ENCODE results near the gene ZNF841. TPM values are rescaled to one million over a fixed set of nuclear protein-coding genes. Genes with fewer than 3 reads are reported as not detected.

The ZNF841 gene
- total and polyA plus RNA-seq, 2 of the 13 experiments (the other 11 are each of a cell fraction or from before 2014, with no cell fraction given): 6.2 to 14.2 TPM

DNA sequence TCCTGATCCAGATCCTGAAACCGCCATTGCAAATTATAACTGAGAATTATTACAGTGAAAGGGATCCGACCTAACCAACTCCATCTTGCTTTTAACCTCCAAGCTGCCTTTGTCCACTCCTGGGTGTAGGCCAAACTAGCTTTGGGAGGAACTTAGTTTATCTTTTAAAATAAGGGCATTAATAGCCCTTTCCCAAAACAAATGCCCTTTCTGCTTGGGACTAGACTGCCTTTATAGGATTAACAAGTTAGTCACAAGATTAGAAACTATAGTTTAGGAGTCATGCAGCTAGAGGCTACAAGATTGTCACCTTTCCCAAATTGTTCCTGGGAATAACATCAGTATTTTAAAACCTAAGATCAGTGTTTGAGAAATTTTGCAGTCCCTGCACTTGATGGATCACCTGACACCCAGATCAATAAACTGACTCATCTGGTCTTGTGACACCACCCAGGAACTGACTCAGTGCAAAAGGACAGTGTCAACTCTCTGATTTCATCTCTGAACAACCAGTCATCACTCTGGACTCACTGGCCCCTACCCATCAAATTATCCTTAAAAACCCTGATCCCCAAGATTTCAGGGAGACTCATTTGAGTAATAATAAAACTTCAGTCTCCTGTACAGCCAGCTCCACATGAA is 4.1 kb upstream of the ZNF841 start (continued):
- TF ChIP-seq KAT2B (IDR thresholded peaks at IDR 0.05; ENCODE audit: borderline replicate concordance, low read depth, low read length): no peak
- no peak for TF ChIP-seq AKAP8 (CRISPR knock-in tag; IDR thresholded peaks at IDR 0.05)
- no peak for TF ChIP-seq SMARCC2 (IDR thresholded peaks at IDR 0.05)
- no peak for TF ChIP-seq SP4 (CRISPR knock-in tag; IDR thresholded peaks at IDR 0.05)
- TF ChIP-seq MZF1 (CRISPR knock-in tag; IDR thresholded peaks at IDR 0.05; ENCODE audit: borderline replicate concordance): no peak
- TF ChIP-seq ZNF777 (CRISPR knock-in tag; IDR thresholded peaks at IDR 0.05): no peak
- TF ChIP-seq ELF4 (CRISPR knock-in tag; IDR thresholded peaks at IDR 0.05; ENCODE audit: borderline replicate concordance): no peak
- TF ChIP-seq ZNF253 (CRISPR knock-in tag; IDR thresholded peaks at IDR 0.05; ENCODE audit: borderline replicate concordance): no peak
- TF ChIP-seq ETV5 (CRISPR knock-in tag; IDR thresholded peaks at IDR 0.05; ENCODE audit: borderline replicate concordance): peak; percentile 77; the same call in 1 of the 2 replicates
- no peak for TF ChIP-seq ZNF12 (CRISPR knock-in tag; IDR thresholded peaks at IDR 0.05)
- TF ChIP-seq REPIN1 (CRISPR knock-in tag; IDR thresholded peaks at IDR 0.05; ENCODE audit: borderline replicate concordance, low read depth): no peak
- TF ChIP-seq SIN3B (IDR thresholded peaks at IDR 0.05; ENCODE audit: low read length): no peak
- no peak for TF ChIP-seq ZNF230 (CRISPR knock-in tag; IDR thresholded peaks at IDR 0.05)
- TF ChIP-seq ZNF383 (CRISPR knock-in tag; IDR thresholded peaks at IDR 0.05; ENCODE audit: borderline replicate concordance): no peak
- TF ChIP-seq, protein P1, sequence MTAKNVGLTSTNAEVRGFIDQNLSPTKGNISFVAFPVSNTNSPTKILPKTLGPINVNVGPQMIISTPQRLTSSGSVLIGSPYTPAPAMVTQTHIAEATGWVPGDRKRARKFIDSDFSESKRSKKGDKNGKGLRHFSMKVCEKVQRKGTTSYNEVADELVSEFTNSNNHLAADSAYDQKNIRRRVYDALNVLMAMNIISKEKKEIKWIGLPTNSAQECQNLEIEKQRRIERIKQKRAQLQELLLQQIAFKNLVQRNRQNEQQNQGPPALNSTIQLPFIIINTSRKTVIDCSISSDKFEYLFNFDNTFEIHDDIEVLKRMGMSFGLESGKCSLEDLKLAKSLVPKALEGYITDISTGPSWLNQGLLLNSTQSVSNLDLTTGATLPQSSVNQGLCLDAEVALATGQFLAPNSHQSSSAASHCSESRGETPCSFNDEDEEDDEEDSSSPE (CRISPR knock-in tag; IDR thresholded peaks at IDR 0.05): no peak
- TF ChIP-seq ZFP36L2 (CRISPR knock-in tag; IDR thresholded peaks at IDR 0.05): no peak
- no peak for TF ChIP-seq CBFB (CRISPR knock-in tag; IDR thresholded peaks at IDR 0.05)
- TF ChIP-seq HHEX (CRISPR knock-in tag; IDR thresholded peaks at IDR 0.05): no peak
- TF ChIP-seq NFKBIZ (CRISPR knock-in tag; IDR thresholded peaks at IDR 0.05): no peak
- TF ChIP-seq SMAD9 (CRISPR knock-in tag; IDR thresholded peaks at IDR 0.05): no peak
- TF ChIP-seq ZFAT (CRISPR knock-in tag; conservative IDR thresholded peaks at IDR 0.05): no peak
- TF ChIP-seq, protein P2, sequence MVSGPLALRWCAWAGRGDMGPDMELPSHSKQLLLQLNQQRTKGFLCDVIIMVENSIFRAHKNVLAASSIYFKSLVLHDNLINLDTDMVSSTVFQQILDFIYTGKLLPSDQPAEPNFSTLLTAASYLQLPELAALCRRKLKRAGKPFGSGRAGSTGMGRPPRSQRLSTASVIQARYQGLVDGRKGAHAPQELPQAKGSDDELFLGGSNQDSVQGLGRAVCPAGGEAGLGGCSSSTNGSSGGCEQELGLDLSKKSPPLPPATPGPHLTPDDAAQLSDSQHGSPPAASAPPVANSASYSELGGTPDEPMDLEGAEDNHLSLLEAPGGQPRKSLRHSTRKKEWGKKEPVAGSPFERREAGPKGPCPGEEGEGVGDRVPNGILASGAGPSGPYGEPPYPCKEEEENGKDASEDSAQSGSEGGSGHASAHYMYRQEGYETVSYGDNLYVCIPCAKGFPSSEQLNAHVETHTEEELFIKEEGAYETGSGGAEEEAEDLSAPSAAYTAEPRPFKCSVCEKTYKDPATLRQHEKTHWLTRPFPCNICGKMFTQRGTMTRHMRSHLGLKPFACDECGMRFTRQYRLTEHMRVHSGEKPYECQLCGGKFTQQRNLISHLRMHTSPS (CRISPR knock-in tag; IDR thresholded peaks at IDR 0.05; ENCODE audit: low read depth): no peak
- no peak for TF ChIP-seq THYN1 (CRISPR knock-in tag; IDR thresholded peaks at IDR 0.05; ENCODE audit: borderline replicate concordance, low read depth)
- TF ChIP-seq, protein P3, sequence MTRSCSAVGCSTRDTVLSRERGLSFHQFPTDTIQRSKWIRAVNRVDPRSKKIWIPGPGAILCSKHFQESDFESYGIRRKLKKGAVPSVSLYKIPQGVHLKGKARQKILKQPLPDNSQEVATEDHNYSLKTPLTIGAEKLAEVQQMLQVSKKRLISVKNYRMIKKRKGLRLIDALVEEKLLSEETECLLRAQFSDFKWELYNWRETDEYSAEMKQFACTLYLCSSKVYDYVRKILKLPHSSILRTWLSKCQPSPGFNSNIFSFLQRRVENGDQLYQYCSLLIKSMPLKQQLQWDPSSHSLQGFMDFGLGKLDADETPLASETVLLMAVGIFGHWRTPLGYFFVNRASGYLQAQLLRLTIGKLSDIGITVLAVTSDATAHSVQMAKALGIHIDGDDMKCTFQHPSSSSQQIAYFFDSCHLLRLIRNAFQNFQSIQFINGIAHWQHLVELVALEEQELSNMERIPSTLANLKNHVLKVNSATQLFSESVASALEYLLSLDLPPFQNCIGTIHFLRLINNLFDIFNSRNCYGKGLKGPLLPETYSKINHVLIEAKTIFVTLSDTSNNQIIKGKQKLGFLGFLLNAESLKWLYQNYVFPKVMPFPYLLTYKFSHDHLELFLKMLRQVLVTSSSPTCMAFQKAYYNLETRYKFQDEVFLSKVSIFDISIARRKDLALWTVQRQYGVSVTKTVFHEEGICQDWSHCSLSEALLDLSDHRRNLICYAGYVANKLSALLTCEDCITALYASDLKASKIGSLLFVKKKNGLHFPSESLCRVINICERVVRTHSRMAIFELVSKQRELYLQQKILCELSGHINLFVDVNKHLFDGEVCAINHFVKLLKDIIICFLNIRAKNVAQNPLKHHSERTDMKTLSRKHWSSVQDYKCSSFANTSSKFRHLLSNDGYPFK (CRISPR knock-in tag; IDR thresholded peaks at IDR 0.05; ENCODE audit: borderline replicate concordance): no peak
- TF ChIP-seq CCAR2 (optimal IDR thresholded peaks at IDR 0.05; ENCODE audit: low read depth, low read length): no peak
- TF ChIP-seq, protein P4, sequence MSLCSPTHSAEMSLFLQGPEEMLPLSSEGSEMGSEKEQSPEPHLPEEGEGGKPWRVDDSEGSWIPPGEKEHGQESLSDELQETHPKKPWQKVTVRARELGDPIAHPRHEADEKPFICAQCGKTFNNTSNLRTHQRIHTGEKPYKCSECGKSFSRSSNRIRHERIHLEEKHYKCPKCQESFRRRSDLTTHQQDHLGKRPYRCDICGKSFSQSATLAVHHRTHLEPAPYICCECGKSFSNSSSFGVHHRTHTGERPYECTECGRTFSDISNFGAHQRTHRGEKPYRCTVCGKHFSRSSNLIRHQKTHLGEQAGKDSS (CRISPR knock-in tag; IDR thresholded peaks at IDR 0.05; ENCODE audit: borderline replicate concordance, low read depth): no peak

All from HepG2 (cell line).